ENCODE results near the gene HEG1. TPM values are rescaled to one million over a fixed set of nuclear protein-coding genes. Genes with fewer than 3 reads are reported as not detected.

HEG1 gene
- total RNA-seq, 4 donors from 2014 or later = 6.0 to 52.8 (median 10.9) TPM

DNA sequence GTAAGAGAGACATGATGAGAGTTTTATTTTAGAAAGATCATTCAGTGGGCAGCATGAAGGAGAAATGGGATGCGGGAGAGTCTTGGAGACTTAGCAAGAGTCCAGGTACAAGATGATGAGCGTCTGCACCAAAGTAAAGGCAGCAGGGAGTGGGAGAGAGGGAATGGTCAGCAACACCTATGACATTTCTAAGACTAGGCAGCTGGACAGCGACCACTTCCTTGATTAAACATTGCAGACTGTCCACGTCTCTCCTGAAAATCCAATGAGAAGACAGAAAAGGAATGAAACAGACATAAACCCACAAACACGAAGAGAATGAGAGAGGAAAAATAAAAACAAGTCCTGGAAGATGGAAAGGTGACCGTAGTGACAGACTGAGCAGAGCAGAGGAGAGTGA lies 46.7 kb upstream of the HEG1 start:
- no peak for DNase-seq
- Histone ChIP-seq H3K9me3 (no peaks in the 10 kb centered on the region), H3K27ac (no peak overlapping the region), H3K36me3 (no peaks in the 10 kb centered on the region), H3K4me1 (no peaks in the 10 kb centered on the region), H3K27me3 (no peaks in the 10 kb centered on the region), H3K4me3 (no peak overlapping the region)
- TF ChIP-seq, protein P1, sequence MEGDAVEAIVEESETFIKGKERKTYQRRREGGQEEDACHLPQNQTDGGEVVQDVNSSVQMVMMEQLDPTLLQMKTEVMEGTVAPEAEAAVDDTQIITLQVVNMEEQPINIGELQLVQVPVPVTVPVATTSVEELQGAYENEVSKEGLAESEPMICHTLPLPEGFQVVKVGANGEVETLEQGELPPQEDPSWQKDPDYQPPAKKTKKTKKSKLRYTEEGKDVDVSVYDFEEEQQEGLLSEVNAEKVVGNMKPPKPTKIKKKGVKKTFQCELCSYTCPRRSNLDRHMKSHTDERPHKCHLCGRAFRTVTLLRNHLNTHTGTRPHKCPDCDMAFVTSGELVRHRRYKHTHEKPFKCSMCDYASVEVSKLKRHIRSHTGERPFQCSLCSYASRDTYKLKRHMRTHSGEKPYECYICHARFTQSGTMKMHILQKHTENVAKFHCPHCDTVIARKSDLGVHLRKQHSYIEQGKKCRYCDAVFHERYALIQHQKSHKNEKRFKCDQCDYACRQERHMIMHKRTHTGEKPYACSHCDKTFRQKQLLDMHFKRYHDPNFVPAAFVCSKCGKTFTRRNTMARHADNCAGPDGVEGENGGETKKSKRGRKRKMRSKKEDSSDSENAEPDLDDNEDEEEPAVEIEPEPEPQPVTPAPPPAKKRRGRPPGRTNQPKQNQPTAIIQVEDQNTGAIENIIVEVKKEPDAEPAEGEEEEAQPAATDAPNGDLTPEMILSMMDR (IDR thresholded peaks at IDR 0.05) = no peak
- TF ChIP-seq POLR2A (IDR thresholded peaks at IDR 0.05) = no peak

DNA sequence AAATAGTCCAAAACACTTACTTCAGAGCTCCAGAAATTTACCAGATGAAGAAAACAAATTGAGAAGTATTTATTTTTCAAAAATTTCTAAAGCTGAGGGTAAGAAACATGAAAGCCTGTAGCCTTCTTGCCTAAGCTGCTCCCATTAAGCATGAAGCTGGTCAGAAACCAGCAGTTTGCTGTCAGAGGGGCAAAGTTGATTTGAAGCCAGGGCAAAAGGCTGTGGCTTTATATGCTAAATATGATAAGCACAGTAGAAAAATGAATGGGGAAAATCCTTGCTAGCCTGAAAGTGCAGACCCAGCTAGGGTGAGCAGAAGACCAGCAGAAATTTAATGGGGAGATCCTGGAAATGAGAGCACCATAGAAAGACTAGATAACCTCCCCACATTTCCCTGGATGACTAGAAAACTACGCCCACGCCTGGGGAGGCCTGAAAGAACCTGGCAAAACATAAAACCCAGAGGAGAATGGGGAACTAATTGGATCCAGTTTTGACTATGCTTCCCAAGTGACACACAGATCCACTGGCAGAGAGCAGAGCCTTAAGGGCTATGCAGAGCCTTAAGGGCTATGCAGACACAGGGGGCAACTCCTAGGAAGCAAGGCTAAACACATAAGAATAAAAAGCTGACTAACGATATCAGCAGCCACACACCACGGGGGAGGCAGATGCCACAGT lies 43.0 kb upstream of the HEG1 start:
- no peak overlapping the region for H3K27ac ChIP-seq
- H3K4me3 ChIP-seq = no peak overlapping the region

DNA sequence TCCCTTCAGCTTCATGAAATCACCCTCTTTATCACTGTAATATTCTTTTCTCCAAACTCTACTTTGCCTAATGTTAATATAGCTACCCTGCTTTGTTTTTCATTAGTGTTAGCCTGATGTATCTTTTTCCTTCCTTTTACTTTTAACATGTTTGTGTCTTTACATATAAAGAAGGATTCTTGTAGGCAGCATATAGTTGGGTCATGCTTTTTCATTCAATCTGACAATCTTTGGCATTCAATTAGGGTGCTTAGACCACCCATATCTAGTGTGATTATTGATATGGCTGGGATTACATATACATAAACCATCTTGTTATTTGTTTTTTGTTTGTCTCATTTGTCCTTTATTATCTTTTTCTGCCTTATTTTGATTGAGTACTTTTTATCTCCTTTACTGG lies 34.9 kb upstream of the HEG1 start:
- no peaks in the 10 kb centered on the region for H3K36me3 ChIP-seq
- H3K9me3 ChIP-seq = no peaks in the 10 kb centered on the region
- no peaks in the 10 kb centered on the region for H3K27me3 ChIP-seq
- no peak for DNase-seq
- H3K4me1 ChIP-seq = no peaks in the 10 kb centered on the region
- H3K4me3 ChIP-seq = no peak overlapping the region
- TF ChIP-seq, protein P1 (IDR thresholded peaks at IDR 0.05) = no peak
- no peak for TF ChIP-seq POLR2A (IDR thresholded peaks at IDR 0.05)
- H3K27ac ChIP-seq = no peak overlapping the region

More for the DNA sequence above, 43.0 kb upstream of the HEG1 start:
- Histone ChIP-seq H3K9me3 (no peaks in the 10 kb centered on the region), H3K27me3 (no peaks in the 10 kb centered on the region), H3K36me3 (no peaks in the 10 kb centered on the region), H3K4me1 (no peaks in the 10 kb centered on the region)
- TF ChIP-seq, protein P1 (IDR thresholded peaks at IDR 0.05) = no peak
- TF ChIP-seq POLR2A (IDR thresholded peaks at IDR 0.05) = no peak
- DNase-seq = no peak

DNA sequence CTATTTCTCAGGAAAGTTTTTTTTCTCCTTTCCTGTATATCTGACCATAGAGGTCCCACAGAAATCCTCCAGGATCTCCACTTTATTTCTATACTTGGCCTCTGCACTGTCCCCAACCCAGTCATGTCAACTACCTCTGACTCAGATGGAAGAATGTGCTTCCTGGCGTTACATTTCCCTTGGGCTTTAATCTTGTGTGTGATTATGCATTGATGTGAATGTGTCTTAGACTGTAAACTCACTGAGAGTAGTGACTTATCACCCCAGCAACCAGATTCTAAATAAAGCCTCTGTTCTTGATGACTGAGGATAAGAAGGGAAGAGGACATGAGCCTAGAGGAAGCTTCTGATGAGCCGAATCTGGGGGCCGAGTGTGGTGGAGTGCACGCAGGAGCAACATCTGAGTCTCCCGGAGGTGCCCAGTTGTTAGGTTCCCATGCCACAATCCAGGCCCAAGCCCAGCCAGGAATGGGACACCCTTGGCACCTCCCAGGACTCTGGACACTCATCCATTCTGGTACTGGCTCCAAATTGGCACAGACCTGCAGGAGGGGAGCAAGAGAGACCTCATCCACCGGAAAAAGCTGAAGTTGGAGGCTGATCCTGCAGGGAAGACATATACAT lies 32.1 kb upstream of the HEG1 start:
- no peaks in the 10 kb centered on the region for H3K27me3 ChIP-seq
- H3K9me3 ChIP-seq = no peaks in the 10 kb centered on the region
- no peak for DNase-seq
- H3K4me3 ChIP-seq = no peak overlapping the region
- no peaks in the 10 kb centered on the region for H3K4me1 ChIP-seq
- no peak overlapping the region for H3K27ac ChIP-seq
- no peaks in the 10 kb centered on the region for H3K36me3 ChIP-seq
- TF ChIP-seq, protein P1 (IDR thresholded peaks at IDR 0.05) = no peak
- no peak for TF ChIP-seq POLR2A (IDR thresholded peaks at IDR 0.05)

DNA sequence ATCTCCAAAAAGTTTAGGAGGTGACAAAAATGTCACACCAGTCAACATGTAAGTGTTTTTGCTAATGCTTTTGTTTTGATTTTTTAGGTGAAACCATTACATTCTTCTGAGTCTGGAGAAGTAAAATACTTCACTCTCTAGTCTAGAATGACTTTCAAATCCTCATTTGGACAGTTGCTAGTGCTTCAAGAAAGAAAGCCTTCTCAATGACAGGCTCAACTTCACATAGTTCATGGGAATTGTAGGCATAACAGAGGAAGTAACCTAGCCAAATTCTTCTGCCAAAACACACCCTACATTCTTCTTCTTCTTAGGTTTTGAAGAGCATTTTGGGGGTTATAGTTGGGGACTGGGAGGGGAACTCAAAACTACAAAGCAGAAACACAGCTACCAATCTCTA lies 29.4 kb upstream of the HEG1 start:
- Histone ChIP-seq H3K27me3 (no peaks in the 10 kb centered on the region), H3K27ac (no peak overlapping the region), H3K9me3 (no peaks in the 10 kb centered on the region), H3K4me3 (no peak overlapping the region), H3K36me3 (no peaks in the 10 kb centered on the region), H3K4me1 (no peaks in the 10 kb centered on the region)
- DNase-seq = no peak
- TF ChIP-seq, protein P1 (IDR thresholded peaks at IDR 0.05) = no peak
- no peak for TF ChIP-seq POLR2A (IDR thresholded peaks at IDR 0.05)

Measured in Peyer's patch (tissue), 4 donors.